Lung (tissue), 12 donors: ENCODE results near the gene LPXN. TPM values are rescaled to one million over a fixed set of nuclear protein-coding genes. Genes with fewer than 3 reads are reported as not detected.

Source experiments
- ATAC-seq: fragments of 200-7000 bp; cut with Tn5 transposase; one replicate; pipeline ENCODE4 v1.9.1; 2020; ENCODE audit warnings: moderate number of reproducible peaks; ENCODE audit not compliant: insufficient read depth, low FRiP score
- DNase-seq, 3 donors: peaks; one replicate each; pipeline ENCODE4 v3.0.0-alpha.2; 2013 to 2017
- H3K27ac ChIP-seq, 2 donors: one replicate each; pipeline ENCODE4 v1.5.1; 2013; ENCODE audit warnings: mild to moderate bottlenecking in 2 of 2, moderate library complexity in 2 of 2, control low read depth in 1 of 2, inconsistent platforms in 1 of 2, low read depth in 1 of 2, low read length in 1 of 2
- H3K27me3 ChIP-seq, 3 donors: one replicate each; pipeline ENCODE4 v1.5.1; 2013; ENCODE audit warnings: low read length in 2 of 3; ENCODE audit not compliant: control insufficient read depth in 3 of 3, insufficient read depth in 3 of 3
- H3K36me3 ChIP-seq, 4 donors: one replicate each; pipeline ENCODE4 v1.5.1; 2013; ENCODE audit warnings: low read length in 4 of 4, mild to moderate bottlenecking in 1 of 4, moderate library complexity in 1 of 4; ENCODE audit not compliant: control insufficient read depth in 4 of 4, insufficient read depth in 4 of 4
- H3K4me1 ChIP-seq, 5 donors: one replicate each; pipeline ENCODE4 v1.5.1; 2013; ENCODE audit warnings: low read length in 5 of 5, mild to moderate bottlenecking in 2 of 5, moderate library complexity in 1 of 5; ENCODE audit not compliant: control insufficient read depth in 5 of 5, insufficient read depth in 5 of 5
- H3K4me3 ChIP-seq: one replicate; pipeline ENCODE4 v1.5.1; 2013; ENCODE audit warnings: mild to moderate bottlenecking, control low read depth, moderate library complexity
- H3K9ac ChIP-seq, 2 donors: one replicate each; pipeline ENCODE4 v1.5.1; 2013; ENCODE audit warnings: low read length in 2 of 2, control low read depth in 1 of 2; ENCODE audit not compliant: insufficient read depth in 1 of 2
- H3K9me3 ChIP-seq, 4 donors: one replicate each; pipeline ENCODE4 v1.5.1; 2013; ENCODE audit warnings: low read length in 3 of 4, mild to moderate bottlenecking in 1 of 4, moderate library complexity in 1 of 4; ENCODE audit not compliant: control insufficient read depth in 4 of 4, insufficient read depth in 3 of 4
- WGBS, 2 donors: extraction: QIAGEN DNeasy Blood & Tissue Kit; methylation state at CpG; one replicate each; pipeline ENCODE4 v1.1.7; 2013; 5-methylcytosine and 5-hydroxymethylcytosine counted together
- polyA plus RNA-seq, 2 donors: library from polyadenylated mRNA; stranded (reverse); fragments of 200-250 nt; gene quantifications; one replicate each; pipeline ENCODE4 v1.2.1, GENCODE V29; 2013
- total RNA-seq, 2 donors: library from RNA; depleted of rRNA in 1 of 2; stranded (reverse); fragments of >200 nt in 1 of 2; gene quantifications; one replicate each; pipeline ENCODE4 v1.2.1, GENCODE V29; 2014 to 2021
- TF ChIP-seq, protein P1 (sequence below): IDR thresholded peaks from 2 replicates; pipeline ENCODE4 v1.5.1; 2012; ENCODE audit warnings: mild to moderate bottlenecking; ENCODE audit errors: control extremely low read depth, extremely low read depth
- donor health status: control.
- donor health status: control.
- donor health status: Bipolar disorder and iron deficiency.
- donor health status: healthy.
- donor health status: DM: yes; HTN: yes; CAD: no.

The LPXN gene
- total and polyA plus RNA-seq, 4 donors, result 9.3 to 35.0 (median 25.9) TPM

DNA sequence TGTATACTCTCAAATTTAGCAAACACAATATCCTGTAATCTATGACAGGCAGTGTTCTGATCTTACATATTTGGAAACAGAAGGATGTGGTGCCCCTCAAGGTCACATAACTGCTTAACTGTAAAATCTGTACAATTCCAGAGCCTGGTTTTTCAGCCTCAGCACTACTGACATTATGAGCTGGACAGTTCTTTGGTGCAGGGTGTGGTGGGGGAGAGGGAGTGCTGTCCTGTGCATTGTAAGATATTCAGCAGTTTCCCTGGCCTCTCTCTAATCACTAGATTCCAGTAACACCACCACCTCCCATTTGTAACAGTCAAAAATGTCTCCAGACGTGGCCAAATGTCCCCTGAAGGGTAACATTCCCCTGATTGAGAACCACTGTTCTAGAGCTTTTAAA, 65.9 kb downstream of the LPXN start:
- DNase-seq (no peak), ATAC-seq (no peak)
- TF ChIP-seq, protein P1, sequence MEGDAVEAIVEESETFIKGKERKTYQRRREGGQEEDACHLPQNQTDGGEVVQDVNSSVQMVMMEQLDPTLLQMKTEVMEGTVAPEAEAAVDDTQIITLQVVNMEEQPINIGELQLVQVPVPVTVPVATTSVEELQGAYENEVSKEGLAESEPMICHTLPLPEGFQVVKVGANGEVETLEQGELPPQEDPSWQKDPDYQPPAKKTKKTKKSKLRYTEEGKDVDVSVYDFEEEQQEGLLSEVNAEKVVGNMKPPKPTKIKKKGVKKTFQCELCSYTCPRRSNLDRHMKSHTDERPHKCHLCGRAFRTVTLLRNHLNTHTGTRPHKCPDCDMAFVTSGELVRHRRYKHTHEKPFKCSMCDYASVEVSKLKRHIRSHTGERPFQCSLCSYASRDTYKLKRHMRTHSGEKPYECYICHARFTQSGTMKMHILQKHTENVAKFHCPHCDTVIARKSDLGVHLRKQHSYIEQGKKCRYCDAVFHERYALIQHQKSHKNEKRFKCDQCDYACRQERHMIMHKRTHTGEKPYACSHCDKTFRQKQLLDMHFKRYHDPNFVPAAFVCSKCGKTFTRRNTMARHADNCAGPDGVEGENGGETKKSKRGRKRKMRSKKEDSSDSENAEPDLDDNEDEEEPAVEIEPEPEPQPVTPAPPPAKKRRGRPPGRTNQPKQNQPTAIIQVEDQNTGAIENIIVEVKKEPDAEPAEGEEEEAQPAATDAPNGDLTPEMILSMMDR, result no peak
- Histone ChIP-seq H3K36me3 (no peaks in the 10 kb centered on the region), H3K27ac (no peak overlapping the region), H3K4me3 (no peak overlapping the region), H3K4me1 (no peaks in the 10 kb centered on the region), H3K9me3 (no peaks in the 10 kb centered on the region), H3K27me3 (no peaks in the 10 kb centered on the region), H3K9ac (no peak overlapping the region)
- WGBS, 2 donors, result 55 to 79% methylated on average over 1 of the region's 1 CpG

DNA sequence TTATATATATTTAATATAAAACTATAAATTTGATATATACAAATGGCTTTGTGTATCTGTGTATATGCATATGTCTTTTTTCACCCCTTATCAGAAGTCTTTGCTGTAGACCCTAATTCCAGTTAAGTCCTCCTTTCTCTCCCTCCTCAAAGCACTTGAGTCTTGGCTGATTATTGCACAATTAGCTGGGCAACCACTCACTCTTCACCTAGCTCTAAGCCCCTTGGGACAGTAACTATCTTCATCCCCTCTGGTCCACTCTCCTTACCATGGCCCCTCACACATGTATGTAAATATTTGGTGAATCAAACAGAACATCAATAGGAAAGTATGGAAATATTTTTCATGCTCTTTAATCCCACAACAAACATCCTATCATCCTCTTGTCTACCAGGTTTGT, 66.8 kb downstream of the LPXN start:
- Histone ChIP-seq H3K27me3 (no peaks in the 10 kb centered on the region), H3K36me3 (no peaks in the 10 kb centered on the region), H3K9me3 (no peaks in the 10 kb centered on the region), H3K27ac (no peak overlapping the region), H3K9ac (no peak overlapping the region), H3K4me3 (no peak overlapping the region), H3K4me1 (no peaks in the 10 kb centered on the region)
- TF ChIP-seq, protein P1, result no peak
- DNase-seq (no peak), ATAC-seq (no peak)

DNA sequence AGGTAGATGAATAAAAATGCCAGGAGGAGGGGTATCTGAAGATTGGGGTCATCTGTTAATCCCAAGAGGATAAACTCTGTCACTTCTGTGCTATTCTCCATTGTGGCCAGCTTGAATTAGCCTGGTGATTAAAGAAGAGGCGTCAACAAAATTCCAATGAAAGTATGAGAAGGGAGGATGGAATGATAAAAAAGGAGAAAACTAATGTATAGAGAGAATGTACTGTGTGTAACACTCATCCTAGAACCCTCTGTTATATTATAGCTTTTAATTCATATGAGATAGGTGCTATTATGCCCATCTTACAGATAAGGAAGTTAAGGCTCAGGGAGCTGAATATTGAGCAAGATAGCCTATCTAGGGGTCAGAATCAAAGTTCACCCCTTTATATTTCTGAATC, 67.7 kb downstream of the LPXN start, which contains the start of gene OR5B21:
OR5B21 (minus strand) TSS at position 101 of the 400 bp plus-strand sequence; CDS start at position 101, 0 bp downstream.
- no peak for DNase-seq
- no peaks in the 10 kb centered on the region for H3K4me1 ChIP-seq
- ATAC-seq, result no peak
- H3K9ac ChIP-seq, result no peak within 1 kb of the TSS
- TF ChIP-seq, protein P1, result no peak
- no peaks in the 10 kb centered on the region for H3K36me3 ChIP-seq
- no peak within 1 kb of the TSS for H3K4me3 ChIP-seq
- no peaks in the 10 kb centered on the region for H3K27me3 ChIP-seq
- WGBS, 2 donors, result 98 to 100% methylated on average over 1 of the region's 1 CpG
- H3K27ac ChIP-seq, result no peak within 1 kb of the TSS
- no peaks in the 10 kb centered on the region for H3K9me3 ChIP-seq

DNA sequence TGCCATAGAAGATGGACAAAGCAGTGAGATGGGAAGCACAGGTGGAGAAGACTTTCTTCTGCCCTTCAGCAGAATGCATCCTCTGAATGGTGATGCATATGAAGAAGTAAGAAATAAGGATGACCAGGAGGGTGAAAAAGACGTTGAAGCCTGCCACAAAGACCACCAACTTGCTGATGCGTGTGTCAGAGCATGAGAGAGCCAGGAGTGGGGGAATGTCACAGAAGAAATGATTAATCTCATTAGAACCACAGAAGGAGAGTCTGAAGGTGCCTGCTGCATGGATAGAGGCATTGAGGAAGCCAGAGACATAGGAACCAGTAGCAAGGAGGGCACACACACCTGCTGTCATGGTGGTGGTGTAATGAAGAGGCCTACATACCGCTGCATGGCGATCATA, 68.3 kb downstream of the LPXN start:
- Histone ChIP-seq H3K4me3 (no peak overlapping the region), H3K4me1 (no peaks in the 10 kb centered on the region), H3K27me3 (no peaks in the 10 kb centered on the region), H3K9me3 (no peaks in the 10 kb centered on the region), H3K9ac (no peak overlapping the region), H3K36me3 (no peaks in the 10 kb centered on the region), H3K27ac (no peak overlapping the region)
- TF ChIP-seq, protein P1, result no peak
- ATAC-seq (no peak), DNase-seq (no peak)
- 89% methylated on average over 4 of the region's 4 CpGs for WGBS, 2 donors
